GM10248 (cell line): ENCODE data around the gene TESPA1.
"Not testable (repeated sequence)": the region's sequence is repeated elsewhere in the genome, so short reads cannot be mapped to it uniquely, and the experiment has no call there.

Experiments used
- CTCF ChIA-PET: fragments of 300-600 bp; sonication (Branson Sonifier 250); formaldehyde crosslinking; extraction: SDS; loops from one replicate; lab custom pipeline; 2021; ENCODE audit warnings: antibody characterized with exemption; lab: Yijun Ruan, JAX
- POLR2A ChIA-PET: fragments of 350-650 bp; sonication (Branson Sonifier 250); formaldehyde crosslinking; extraction: SDS; loops from one replicate; lab custom pipeline; 2020; ENCODE audit warnings: antibody characterized with exemption; lab: Yijun Ruan, JAX
- DNase-seq: peaks from one replicate; pipeline ENCODE4 v3.0.0; 2012; ENCODE audit errors: extremely low spot score
- CTCF ChIP-seq: IDR thresholded peaks from 2 replicates; pipeline ENCODE4 v1.5.1; 2012; ENCODE audit warnings: mild to moderate bottlenecking, low read depth; ENCODE audit errors: extremely low read depth, missing control alignments, control extremely low read depth

Gene TESPA1

GRCh38 chr12:54987611-54988231 is 3.2 kb upstream of the TESPA1 start:
- DNase-seq, result no peak
- ChIA-PET CTCF (interaction anchor here (0.6 to 7.3 kb wide), 5 partner anchors 80 to 394 kb away, joined by 3 to 60 read pairs (median 4); no protein-coding TSS in a partner anchor), POLR2A (no interaction called here)
- no peak for TF ChIP-seq CTCF

- CTCF ChIA-PET, result interaction anchor here (0.9 to 7.3 kb wide), 6 partner anchors 21 to 125 kb away, joined by 3 to 60 read pairs (median 4); no protein-coding TSS in a partner anchor
- POLR2A ChIA-PET, DNase-seq: not testable (repeated sequence)
Observed at GRCh38 chr12:54986773-54987172, 2.2 kb upstream of the TESPA1 start.

GRCh38 chr12:54983536-54984101 is 943 bp downstream of the TESPA1 start:
- no peak for DNase-seq
- POLR2A ChIA-PET, result no interaction called here
- TF ChIP-seq CTCF, result no peak
- CTCF ChIA-PET, result interaction anchor here (0.8 to 7.3 kb wide), 7 partner anchors 8 to 89 kb away, joined by 3 to 60 read pairs (median 10); no protein-coding TSS in a partner anchor

- POLR2A ChIA-PET, result interaction anchor here (0.9 kb wide), 1 partner anchor 11 kb away, joined by 3 read pairs; no protein-coding TSS in a partner anchor
- CTCF ChIA-PET, result interaction anchor here (1.0 to 7.3 kb wide), 7 partner anchors 9 to 323 kb away, joined by 3 to 60 read pairs (median 4); no protein-coding TSS in a partner anchor
- TF ChIP-seq CTCF, result no peak
- DNase-seq, result peak; percentile 31
Observed at GRCh38 chr12:54981796-54982195, 2.8 kb downstream of the TESPA1 start.

GRCh38 chr12:54980341-54980740 is 4.2 kb downstream of the TESPA1 start:
- TF ChIP-seq CTCF, result no peak
- DNase-seq, result no peak
- ChIA-PET POLR2A (no interaction called here), CTCF (interaction anchor here (1.0 to 3.3 kb wide), 7 partner anchors 9 to 92 kb away, joined by 3 to 18 read pairs (median 4); no protein-coding TSS in a partner anchor)

- no peak for DNase-seq
- POLR2A ChIA-PET, result no interaction called here
- CTCF ChIA-PET, result interaction anchor here (0.7 to 3.3 kb wide), 5 partner anchors 16 to 94 kb away, joined by 3 to 18 read pairs (median 5); no protein-coding TSS in a partner anchor
- no peak for TF ChIP-seq CTCF
Observed at GRCh38 chr12:54977857-54978256, 6.7 kb downstream of the TESPA1 start.

- CTCF ChIA-PET, result interaction anchor here (1.6 to 3.1 kb wide), 4 partner anchors 9 to 95 kb away, joined by 4 to 14 read pairs (median 4); no protein-coding TSS in a partner anchor
- POLR2A ChIA-PET, result no interaction called here
- no peak for TF ChIP-seq CTCF
- no peak for DNase-seq
Observed at GRCh38 chr12:54977155-54977554, 7.4 kb downstream of the TESPA1 start.
